HEK293 (cell line): Measurements from ENCODE around the gene FGF12.
"Not testable (repeated sequence)": the region's sequence is repeated elsewhere in the genome, so short reads cannot be mapped to it uniquely, and the experiment has no call there.

Experiments
- CTCF ChIA-PET: fragments of 350-600 bp; formaldehyde crosslinking; extraction: SDS; loops from one replicate; lab custom pipeline; 2021; ENCODE audit warnings: antibody characterized with exemption; lab: Yijun Ruan, JAX
- POLR2A ChIA-PET: fragments of 300-600 bp; formaldehyde crosslinking; extraction: SDS; loops from one replicate; lab custom pipeline; 2020; ENCODE audit warnings: antibody characterized with exemption, inconsistent platforms; lab: Yijun Ruan, JAX
- H3K27ac ChIP-seq: fragments of 200-500 bp; sonication (Bioruptor generic); 2 replicates; pipeline ENCODE4 v1.5.1; 2014; ENCODE audit warnings: low read depth, low read length, control low read depth, inconsistent platforms; ENCODE audit errors: extremely low read depth
- H3K36me3 ChIP-seq, 2 experiments: fragments of 200-500 bp in 1 of 2; sonication (Bioruptor generic) in 1 of 2; 1 replicate in 1 of 2; 2 replicates in 1 of 2; pipeline ENCODE4 v1.5.1; 2014 to 2017; ENCODE audit warnings: inconsistent platforms in 2 of 2, low read length in 2 of 2; ENCODE audit not compliant: control insufficient read depth in 2 of 2, insufficient read depth in 1 of 2
- H3K4me1 ChIP-seq: fragments of 200-500 bp; sonication (Bioruptor generic); 2 replicates; pipeline ENCODE4 v1.5.1; 2014; ENCODE audit warnings: mild to moderate bottlenecking, low read length, inconsistent platforms; ENCODE audit not compliant: control insufficient read depth, insufficient read depth
- H3K4me3 ChIP-seq: 2 replicates; pipeline ENCODE4 v1.5.1; 2011; ENCODE audit warnings: low read depth, mild to moderate bottlenecking, control low read depth, low read length, moderate library complexity
- H3K9me3 ChIP-seq: fragments of 200-500 bp; sonication (Bioruptor generic); 2 replicates; pipeline ENCODE4 v1.5.1; 2014; ENCODE audit warnings: low read depth, low read length, inconsistent platforms; ENCODE audit not compliant: control insufficient read depth, insufficient read depth
- EGR2 ChIP-seq: fragments of 450-650 bp; formaldehyde crosslinking; IDR thresholded peaks from 2 replicates; pipeline ENCODE4 v1.5.1; 2016; ENCODE audit warnings: low read depth, missing biosample characterization, missing genetic modification characterization
- ELK4 ChIP-seq: IDR thresholded peaks from 2 replicates; pipeline ENCODE4 v1.6.1; 2011; ENCODE audit warnings: mild to moderate bottlenecking, low read depth, low read length, borderline replicate concordance
- HOXC10 ChIP-seq: sonication (generic); formaldehyde crosslinking; IDR thresholded peaks from 2 replicates; pipeline ENCODE4 v1.8.1; 2023; ENCODE audit warnings: mild to moderate bottlenecking, missing genetic modification reagents
- KLF7 ChIP-seq: fragments of 450-650 bp; formaldehyde crosslinking; IDR thresholded peaks from 2 replicates; pipeline ENCODE4 v1.5.1; 2016; ENCODE audit warnings: missing biosample characterization, missing genetic modification characterization, borderline replicate concordance
- KLF9 ChIP-seq: fragments of 450-650 bp; formaldehyde crosslinking; IDR thresholded peaks from 2 replicates; pipeline ENCODE4 v1.5.1; 2016; ENCODE audit warnings: missing biosample characterization, missing genetic modification characterization, low read depth
- SALL2 ChIP-seq: fragments of 450-650 bp; formaldehyde crosslinking; IDR thresholded peaks from 2 replicates; pipeline ENCODE4 v1.5.0; 2017; ENCODE audit warnings: missing biosample characterization, mild to moderate bottlenecking, missing genetic modification characterization, borderline replicate concordance
- ZBTB1 ChIP-seq: fragments of 450-650 bp; formaldehyde crosslinking; IDR thresholded peaks from 2 replicates; pipeline ENCODE4 v1.5.1; 2016; ENCODE audit warnings: missing biosample characterization, missing genetic modification characterization
- ZBTB26 ChIP-seq: fragments of 450-650 bp; formaldehyde crosslinking; optimal IDR thresholded peaks from 2 replicates; pipeline ENCODE3; 2016; ENCODE audit warnings: missing biosample characterization, mild to moderate bottlenecking, missing genetic modification characterization
- ZBTB6 ChIP-seq: fragments of 450-650 bp; formaldehyde crosslinking; IDR thresholded peaks from 2 replicates; pipeline ENCODE4 v1.5.1; 2017; ENCODE audit warnings: missing biosample characterization, missing genetic modification characterization
- ZEB2 ChIP-seq: fragments of 450-650 bp; formaldehyde crosslinking; IDR thresholded peaks from 2 replicates; pipeline ENCODE4 v1.5.1; 2016; ENCODE audit warnings: missing biosample characterization, missing genetic modification characterization
- ZNF211 ChIP-seq: fragments of 450-650 bp; formaldehyde crosslinking; IDR thresholded peaks from 2 replicates; pipeline ENCODE4 v1.5.1; 2016; ENCODE audit warnings: low read depth, missing biosample characterization, missing genetic modification characterization
- ZNF23 ChIP-seq: fragments of 450-650 bp; formaldehyde crosslinking; IDR thresholded peaks from 2 replicates; pipeline ENCODE4 v1.5.1; 2016; ENCODE audit warnings: missing biosample characterization, missing genetic modification characterization, borderline replicate concordance
- ZNF239 ChIP-seq: fragments of 450-650 bp; formaldehyde crosslinking; IDR thresholded peaks from 2 replicates; pipeline ENCODE4 v1.5.1; 2016; ENCODE audit warnings: missing biosample characterization, missing genetic modification characterization
- ZNF292 ChIP-seq: fragments of 450-650 bp; formaldehyde crosslinking; IDR thresholded peaks from 2 replicates; pipeline ENCODE4 v1.5.1; 2016; ENCODE audit warnings: low read depth, missing biosample characterization, missing genetic modification characterization, borderline replicate concordance
- ZNF335 ChIP-seq: fragments of 450-650 bp; formaldehyde crosslinking; conservative IDR thresholded peaks from 2 replicates; pipeline ENCODE4 v1.5.1; 2016; ENCODE audit warnings: missing biosample characterization, missing genetic modification characterization
- ZNF362 ChIP-seq: fragments of 450-650 bp; formaldehyde crosslinking; IDR thresholded peaks from 2 replicates; pipeline ENCODE4 v1.5.1; 2016; ENCODE audit warnings: missing biosample characterization, missing genetic modification characterization
- ZNF549 ChIP-seq: fragments of 450-650 bp; IDR thresholded peaks from 2 replicates; pipeline ENCODE4 v1.5.1; 2018; ENCODE audit warnings: missing biosample characterization, missing genetic modification characterization, mild to moderate bottlenecking, inconsistent platforms, moderate library complexity
- ZNF580 ChIP-seq: fragments of 450-650 bp; formaldehyde crosslinking; IDR thresholded peaks from 2 replicates; pipeline ENCODE4 v1.5.1; 2016; ENCODE audit warnings: missing biosample characterization, missing genetic modification characterization
- ZNF701 ChIP-seq: fragments of 450-650 bp; formaldehyde crosslinking; IDR thresholded peaks from 2 replicates; pipeline ENCODE4 v1.5.1; 2016; ENCODE audit warnings: missing biosample characterization, missing genetic modification characterization
- ZNF768 ChIP-seq: fragments of 450-650 bp; formaldehyde crosslinking; IDR thresholded peaks from 2 replicates; pipeline ENCODE4 v1.5.1; 2018; ENCODE audit warnings: missing biosample characterization, mild to moderate bottlenecking, missing genetic modification characterization
- ZNF830 ChIP-seq: fragments of 450-650 bp; IDR thresholded peaks from 2 replicates; pipeline ENCODE4 v1.5.0; 2018; ENCODE audit warnings: missing biosample characterization, missing genetic modification characterization, low read depth, mild to moderate bottlenecking, moderate library complexity
- ZNF843 ChIP-seq: fragments of 450-650 bp; formaldehyde crosslinking; IDR thresholded peaks from 2 replicates; pipeline ENCODE4 v1.5.1; 2016; ENCODE audit warnings: missing biosample characterization, missing genetic modification characterization

FGF12 gene

GRCh38 chr3:192745150-192745549, 17.8 kb upstream of the FGF12 start:
- H3K4me1 ChIP-seq = no peaks in the 10 kb centered on the region
- POLR2A ChIA-PET = no interaction called here
- no peak overlapping the region for H3K27ac ChIP-seq
- no peak for TF ChIP-seq HOXC10 (CRISPR knock-in tag)
- no peak for TF ChIP-seq ZNF843 (tag by site-specific recombination)
- no peak for TF ChIP-seq ZEB2
- no peak for TF ChIP-seq EGR2 (tag by site-specific recombination)
- no peak for TF ChIP-seq ZBTB6 (tag by site-specific recombination)
- no peak for TF ChIP-seq ELK4
- TF ChIP-seq ZBTB26 (tag by site-specific recombination) = no peak
- no peak for TF ChIP-seq ZNF211 (tag by site-specific recombination)
- no peak for TF ChIP-seq KLF7
- TF ChIP-seq, all 188 proteins: peak for 0
- H3K4me3 ChIP-seq = no peak overlapping the region
- H3K9me3 ChIP-seq = no peaks in the 10 kb centered on the region
- no peaks in the 10 kb centered on the region for H3K36me3 ChIP-seq
- CTCF ChIA-PET = interaction anchor here (0.6 to 0.7 kb wide), 2 partner anchors 277 to 1630 kb away, joined by 3 to 4 read pairs; no protein-coding TSS in a partner anchor

GRCh38 chr3:192744604-192745003, 17.3 kb upstream of the FGF12 start:
- H3K4me3 ChIP-seq, CTCF ChIA-PET: not testable (repeated sequence)

GRCh38 chr3:192737506-192737905, 10.2 kb upstream of the FGF12 start:
- CTCF ChIA-PET = no interaction called here
- no peak overlapping the region for H3K4me3 ChIP-seq
- no peak overlapping the region for H3K27ac ChIP-seq
- no peaks in the 10 kb centered on the region for H3K4me1 ChIP-seq
- TF ChIP-seq ZNF362 (no peak), ZBTB1 (tag by site-specific recombination) (no peak), ZNF549 (tag by site-specific recombination) (no peak), ZNF768 (no peak), ZNF701 (tag by site-specific recombination) (no peak), SALL2 (tag by site-specific recombination) (no peak), ZNF23 (tag by site-specific recombination) (no peak), ZNF239 (tag by site-specific recombination) (no peak), KLF9 (no peak), ZNF335 (tag by site-specific recombination) (no peak), ZNF830 (no peak), ZNF292 (tag by site-specific recombination) (no peak), ZNF580 (no peak)
- POLR2A ChIA-PET = no interaction called here
- H3K36me3 ChIP-seq = no peaks in the 10 kb centered on the region
- H3K9me3 ChIP-seq = no peaks in the 10 kb centered on the region

More at GRCh38 chr3:192744604-192745003, 17.3 kb upstream of the FGF12 start:
- H3K27ac ChIP-seq, H3K36me3 ChIP-seq, H3K4me1 ChIP-seq, POLR2A ChIA-PET, H3K9me3 ChIP-seq: not testable (repeated sequence)
